ACC112 (cell line): ENCODE measurements around the gene UTF1.

Source experiments
- H2AFZ ChIP-seq: fragments of 200-600 bp; sonication (generic); one replicate; pipeline ENCODE4 v1.6.0; 2017; ENCODE audit warnings: antibody characterized with exemption, low read length; ENCODE audit not compliant: unreplicated experiment
- H3K27ac ChIP-seq: fragments of 200-600 bp; sonication (generic); 2 replicates; pipeline ENCODE4 v1.5.1; 2014; ENCODE audit warnings: low read depth, mild to moderate bottlenecking, antibody characterized with exemption, low read length, moderate library complexity
- H3K27me3 ChIP-seq: fragments of 200-600 bp; sonication (generic); 2 replicates; pipeline ENCODE4 v1.6.1; 2014; ENCODE audit warnings: mild to moderate bottlenecking, antibody characterized with exemption, low read length, moderate library complexity, mixed read lengths; ENCODE audit not compliant: insufficient read depth
- H3K36me3 ChIP-seq: fragments of 200-600 bp; sonication (generic); 2 replicates; pipeline ENCODE4 v1.6.1; 2016; ENCODE audit warnings: mild to moderate bottlenecking, antibody characterized with exemption, low read length, moderate library complexity, mixed read lengths; ENCODE audit not compliant: insufficient read depth
- H3K4me1 ChIP-seq: fragments of 200-600 bp; sonication (generic); one replicate; pipeline ENCODE4 v1.6.1; 2016; ENCODE audit warnings: low read length, mixed read lengths; ENCODE audit not compliant: insufficient read depth, unreplicated experiment, control insufficient read depth
- H3K4me3 ChIP-seq: fragments of 200-600 bp; sonication (generic); 2 replicates; pipeline ENCODE4 v1.5.1; 2014; ENCODE audit warnings: mild to moderate bottlenecking, low read depth, low read length
- H3K79me2 ChIP-seq: fragments of 200-600 bp; sonication (generic); one replicate; pipeline ENCODE4 v1.6.0; 2016; ENCODE audit warnings: low read length; ENCODE audit not compliant: control insufficient read depth, unreplicated experiment, insufficient read depth

Gene UTF1

GRCh38 chr10:133202778-133203651 lies 27.0 kb upstream of the UTF1 start:
- H3K4me3 ChIP-seq = no peak overlapping the region
- H3K27me3 ChIP-seq = no peaks in the 10 kb centered on the region
- no peaks in the 10 kb centered on the region for H3K4me1 ChIP-seq
- H3K27ac ChIP-seq = no peak overlapping the region
- no peak overlapping the region for H2AFZ ChIP-seq
- H3K79me2 ChIP-seq = no peaks in the 10 kb centered on the region
- no peaks in the 10 kb centered on the region for H3K36me3 ChIP-seq

- no peaks in the 10 kb centered on the region for H3K36me3 ChIP-seq
- no peaks in the 10 kb centered on the region for H3K4me1 ChIP-seq
Observed at GRCh38 chr10:133203652-133204195, 26.3 kb upstream of the UTF1 start.

GRCh38 chr10:133204226-133205015 lies 25.6 kb upstream of the UTF1 start:
- H2AFZ ChIP-seq = no peak overlapping the region
- no peaks in the 10 kb centered on the region for H3K36me3 ChIP-seq
- no peak overlapping the region for H3K27ac ChIP-seq
- no peaks in the 10 kb centered on the region for H3K79me2 ChIP-seq
- H3K4me1 ChIP-seq = no peaks in the 10 kb centered on the region
- H3K27me3 ChIP-seq = no peaks in the 10 kb centered on the region
- no peak overlapping the region for H3K4me3 ChIP-seq

More at GRCh38 chr10:133203652-133204195, 26.3 kb upstream of the UTF1 start:
- Histone ChIP-seq H3K27ac (no peak overlapping the region), H3K27me3 (no peaks in the 10 kb centered on the region), H3K79me2 (no peaks in the 10 kb centered on the region), H2AFZ (no peak overlapping the region), H3K4me3 (no peak overlapping the region)

- no peaks in the 10 kb centered on the region for H3K27me3 ChIP-seq
- H3K36me3 ChIP-seq = no peaks in the 10 kb centered on the region
- H3K4me1 ChIP-seq = no peaks in the 10 kb centered on the region
- no peak overlapping the region for H3K4me3 ChIP-seq
- H2AFZ ChIP-seq = no peak overlapping the region
- H3K79me2 ChIP-seq = no peaks in the 10 kb centered on the region
- H3K27ac ChIP-seq = no peak overlapping the region
Observed at GRCh38 chr10:133205146-133205545, 24.9 kb upstream of the UTF1 start.

- Histone ChIP-seq H2AFZ (no peak overlapping the region), H3K4me3 (no peak overlapping the region), H3K36me3 (no peaks in the 10 kb centered on the region), H3K4me1 (no peaks in the 10 kb centered on the region), H3K79me2 (no peaks in the 10 kb centered on the region), H3K27ac (no peak overlapping the region), H3K27me3 (no peaks in the 10 kb centered on the region)
Observed at GRCh38 chr10:133206356-133207040, 23.5 kb upstream of the UTF1 start.

GRCh38 chr10:133207041-133207600 lies 22.9 kb upstream of the UTF1 start:
- Histone ChIP-seq H3K4me3 (no peak overlapping the region), H3K27me3 (no peaks in the 10 kb centered on the region), H3K79me2 (no peaks in the 10 kb centered on the region)

GRCh38 chr10:133207627-133208026 lies 22.4 kb upstream of the UTF1 start:
- Histone ChIP-seq H3K4me3 (no peak overlapping the region), H3K79me2 (no peaks in the 10 kb centered on the region), H2AFZ (no peak overlapping the region), H3K27ac (no peak overlapping the region), H3K36me3 (no peaks in the 10 kb centered on the region), H3K4me1 (no peaks in the 10 kb centered on the region), H3K27me3 (no peaks in the 10 kb centered on the region)

More at GRCh38 chr10:133207041-133207600, 22.9 kb upstream of the UTF1 start:
- no peak overlapping the region for H3K27ac ChIP-seq
- no peak overlapping the region for H2AFZ ChIP-seq
- no peaks in the 10 kb centered on the region for H3K36me3 ChIP-seq
- H3K4me1 ChIP-seq = no peaks in the 10 kb centered on the region

GRCh38 chr10:133208466-133208865 lies 21.6 kb upstream of the UTF1 start:
- Histone ChIP-seq H3K4me3 (no peak overlapping the region), H3K27ac (no peak overlapping the region), H3K36me3 (no peaks in the 10 kb centered on the region), H3K79me2 (no peaks in the 10 kb centered on the region), H3K27me3 (no peaks in the 10 kb centered on the region), H3K4me1 (no peaks in the 10 kb centered on the region), H2AFZ (no peak overlapping the region)

GRCh38 chr10:133209117-133209516 lies 20.9 kb upstream of the UTF1 start:
- H3K79me2 ChIP-seq = no peaks in the 10 kb centered on the region
- no peak overlapping the region for H3K27ac ChIP-seq
- no peaks in the 10 kb centered on the region for H3K36me3 ChIP-seq
- no peaks in the 10 kb centered on the region for H3K4me1 ChIP-seq
- H3K4me3 ChIP-seq = no peak overlapping the region
- H3K27me3 ChIP-seq = no peaks in the 10 kb centered on the region
- no peak overlapping the region for H2AFZ ChIP-seq

GRCh38 chr10:133209641-133210040 lies 20.4 kb upstream of the UTF1 start:
- Histone ChIP-seq H3K36me3 (no peaks in the 10 kb centered on the region), H3K4me3 (no peak overlapping the region), H3K4me1 (no peaks in the 10 kb centered on the region), H3K79me2 (no peaks in the 10 kb centered on the region), H3K27ac (no peak overlapping the region), H2AFZ (no peak overlapping the region), H3K27me3 (no peaks in the 10 kb centered on the region)
